C4-2B (cell line): ENCODE data around the gene DYRK1B.

ENCODE experiments used
- ZFX ChIP-seq: fragments of 450-650 bp; IDR thresholded peaks from 2 replicates; pipeline ENCODE4 v1.6.1; 2017
- TF ChIP-seq, protein P1 (sequence below): fragments of 450-650 bp; conservative IDR thresholded peaks from 2 replicates; pipeline ENCODE4 v1.5.1; 2017; ENCODE audit warnings: mild to moderate bottlenecking

- TF ChIP-seq, protein P1, sequence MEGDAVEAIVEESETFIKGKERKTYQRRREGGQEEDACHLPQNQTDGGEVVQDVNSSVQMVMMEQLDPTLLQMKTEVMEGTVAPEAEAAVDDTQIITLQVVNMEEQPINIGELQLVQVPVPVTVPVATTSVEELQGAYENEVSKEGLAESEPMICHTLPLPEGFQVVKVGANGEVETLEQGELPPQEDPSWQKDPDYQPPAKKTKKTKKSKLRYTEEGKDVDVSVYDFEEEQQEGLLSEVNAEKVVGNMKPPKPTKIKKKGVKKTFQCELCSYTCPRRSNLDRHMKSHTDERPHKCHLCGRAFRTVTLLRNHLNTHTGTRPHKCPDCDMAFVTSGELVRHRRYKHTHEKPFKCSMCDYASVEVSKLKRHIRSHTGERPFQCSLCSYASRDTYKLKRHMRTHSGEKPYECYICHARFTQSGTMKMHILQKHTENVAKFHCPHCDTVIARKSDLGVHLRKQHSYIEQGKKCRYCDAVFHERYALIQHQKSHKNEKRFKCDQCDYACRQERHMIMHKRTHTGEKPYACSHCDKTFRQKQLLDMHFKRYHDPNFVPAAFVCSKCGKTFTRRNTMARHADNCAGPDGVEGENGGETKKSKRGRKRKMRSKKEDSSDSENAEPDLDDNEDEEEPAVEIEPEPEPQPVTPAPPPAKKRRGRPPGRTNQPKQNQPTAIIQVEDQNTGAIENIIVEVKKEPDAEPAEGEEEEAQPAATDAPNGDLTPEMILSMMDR, result no peak
- TF ChIP-seq ZFX, result no peak
These were observed 7.5 kb downstream of the DYRK1B start for GRCh38 chr19:39826311-39826945.
